Sigmoid colon (tissue), 7 donors: ENCODE measurements around the gene TM7SF3. TPM values are rescaled to one million over a fixed set of nuclear protein-coding genes. Genes with fewer than 3 reads are reported as not detected.

ENCODE experiments used
- DNase-seq: peaks from one replicate; pipeline ENCODE4 v3.0.0-alpha.2; 2019
- H3K27ac ChIP-seq, 4 donors: fragments of 200-600 bp; sonication (generic); one replicate each; pipeline ENCODE4 v1.5.1; 2016 to 2019; ENCODE audit warnings: mild to moderate bottlenecking in 1 of 4
- H3K27me3 ChIP-seq, 3 donors: fragments of 200-600 bp; sonication (generic); one replicate each; pipeline ENCODE4 v1.5.1; 2019; ENCODE audit warnings: mild to moderate bottlenecking in 1 of 3
- H3K36me3 ChIP-seq, 4 donors: fragments of 200-600 bp; sonication (generic); one replicate each; pipeline ENCODE4 v1.5.1; 2016 to 2019
- H3K4me1 ChIP-seq, 4 donors: fragments of 200-600 bp; sonication (generic); one replicate each; pipeline ENCODE4 v1.5.1; 2017 to 2019
- H3K4me3 ChIP-seq, 4 donors: fragments of 200-600 bp; sonication (generic); one replicate each; pipeline ENCODE4 v1.5.1; 2017 to 2019; ENCODE audit warnings: mild to moderate bottlenecking in 2 of 4, moderate library complexity in 1 of 4
- H3K9me3 ChIP-seq, 4 donors: fragments of 200-600 bp in 3 of 4; sonication (generic) in 3 of 4; one replicate each; pipeline versions ENCODE4 v1.5.1 to v1.6.1; 2013 to 2019
- CTCF ChIP-seq, 4 experiments: fragments of 450-650 bp in 3 of 4; fragments of 200-600 bp in 1 of 4; IDR thresholded peaks; one replicate each; pipeline ENCODE4 v1.5.1; 2016 to 2019; ENCODE audit warnings: antibody characterized with exemption in 4 of 4, mild to moderate bottlenecking in 3 of 4, moderate library complexity in 2 of 4
- EP300 ChIP-seq, 4 donors: sonication (generic); formaldehyde crosslinking; IDR thresholded peaks; one replicate each; pipeline ENCODE4 v1.6.1; 2017; ENCODE audit warnings: antibody characterized with exemption in 4 of 4
- POLR2A ChIP-seq, 2 donors: fragments of 450-650 bp; IDR thresholded peaks; one replicate each; pipeline ENCODE4 v1.6.1; 2016; ENCODE audit warnings: antibody characterized with exemption in 2 of 2, mild to moderate bottlenecking in 2 of 2, moderate library complexity in 2 of 2
- POLR2AphosphoS5 ChIP-seq, 4 donors: sonication (generic); formaldehyde crosslinking; IDR thresholded peaks; one replicate each; pipeline ENCODE4 v1.6.1; 2017; ENCODE audit warnings: antibody characterized with exemption in 4 of 4
- WGBS, 2 donors: extraction: QIAGEN DNeasy Blood & Tissue Kit; methylation state at CpG; one replicate each; pipeline ENCODE4 v1.1.7; 2013; 5-methylcytosine and 5-hydroxymethylcytosine counted together
- intact Hi-C: fragments of 100-400 bp; cut with DNase I; formaldehyde crosslinking; loops from one replicate; pipeline ENCODE4 v1.15.1; 2023
- polyA plus RNA-seq, 3 donors: library from polyadenylated mRNA; stranded (reverse); fragments of 200-250 nt; gene quantifications; one replicate each; pipeline ENCODE4 v1.2.3, GENCODE V29; 2013
- total RNA-seq, 4 donors: library from RNA; depleted of rRNA; stranded (reverse); fragments of >200 nt; gene quantifications; one replicate each; pipeline ENCODE4 v1.1.0, GENCODE V29; 2016
- donor health status: healthy with polysubstance abuse.
- donor health status: Bipolar disorder and iron deficiency.
- donor health status: healthy.

Gene TM7SF3
- total and polyA plus RNA-seq, 7 donors: 9.2 to 56.9 (median 38.4) TPM

GRCh38 chr12:26929590-26929989, 84.6 kb downstream of the TM7SF3 start:
- Histone ChIP-seq H3K27me3 (no peaks in the 10 kb centered on the region), H3K4me3 (no peak overlapping the region), H3K4me1 (no peaks in the 10 kb centered on the region), H3K36me3 (peaks cover 0 to 65% (median 8%) of the 10 kb centered on the region in 4 donors), H3K27ac (no peak overlapping the region), H3K9me3 (no peaks in the 10 kb centered on the region)
- TF ChIP-seq POLR2A (IDR thresholded peaks at IDR 0.05): no peak
- no peak for TF ChIP-seq POLR2AphosphoS5 (IDR thresholded peaks at IDR 0.05)
- TF ChIP-seq EP300 (IDR thresholded peaks at IDR 0.05): no peak
- TF ChIP-seq CTCF (IDR thresholded peaks at IDR 0.05): no peak
- no peak for DNase-seq
- 95 to 96% methylated on average over 2 of the region's 2 CpGs for WGBS, 2 donors
- intact Hi-C loops: no loop called here

GRCh38 chr12:26928661-26929060, 85.5 kb downstream of the TM7SF3 start:
- peaks cover 0 to 74% (median 8%) of the 10 kb centered on the region in 4 donors for H3K36me3 ChIP-seq

More at GRCh38 chr12:26928661-26929060, 85.5 kb downstream of the TM7SF3 start:
- Histone ChIP-seq H3K27ac (no peak overlapping the region), H3K4me1 (no peaks in the 10 kb centered on the region), H3K9me3 (no peaks in the 10 kb centered on the region), H3K27me3 (no peaks in the 10 kb centered on the region), H3K4me3 (no peak overlapping the region)
- TF ChIP-seq EP300 (IDR thresholded peaks at IDR 0.05) (no peak), POLR2A (IDR thresholded peaks at IDR 0.05) (no peak), CTCF (IDR thresholded peaks at IDR 0.05) (no peak)
- 96% methylated on average over 5 of the region's 5 CpGs for WGBS, 2 donors
- no peak for DNase-seq
- intact Hi-C loops: no loop called here

Other genes with a start within 250 kb of the TM7SF3 start
- gene ITPR2, start 181.2 kb downstream of the TM7SF3 start, total RNA-seq: 10 to 100 TPM; 58.9 to 78.1 (median 64.0) TPM
- 1 to 10 TPM; 1.4 to 6.2 (median 1.8) TPM for gene ITPR2, start 181.2 kb downstream of the TM7SF3 start, polyA plus RNA-seq
- 10 to 100 TPM; 18.7 to 38.2 (median 28.6) TPM for gene INTS13, start 76.4 kb downstream of the TM7SF3 start, total RNA-seq
- gene INTS13, start 76.4 kb downstream of the TM7SF3 start, polyA plus RNA-seq: 10 to 100 TPM in 2 of 3 donors, 1 to 10 TPM in 1; 9.7 to 18.6 (median 14.3) TPM
- gene FGFR1OP2, start 75.9 kb downstream of the TM7SF3 start, total RNA-seq: 100 to 1,000 TPM in 2 of 4 donors, 10 to 100 TPM in 2; 65.2 to 117 (median 97.3) TPM
- 10 to 100 TPM; 19.2 to 30.1 (median 23.4) TPM for gene FGFR1OP2, start 75.9 kb downstream of the TM7SF3 start, polyA plus RNA-seq
- gene MED21, start 8.2 kb upstream of the TM7SF3 start, total RNA-seq: 10 to 100 TPM; 50.1 to 64.3 (median 62.9) TPM
- 10 to 100 TPM; 19.4 to 34.9 (median 33.0) TPM for gene MED21, start 8.2 kb upstream of the TM7SF3 start, polyA plus RNA-seq
- gene C12orf71, start 68.2 kb upstream of the TM7SF3 start, total RNA-seq: not detected
- gene C12orf71, start 68.2 kb upstream of the TM7SF3 start, polyA plus RNA-seq: not detected
- gene STK38L, start 229.9 kb upstream of the TM7SF3 start, total RNA-seq: 10 to 100 TPM; 67.3 to 86.2 (median 78.3) TPM
- 10 to 100 TPM; 16.8 to 20.1 (median 17.4) TPM for gene STK38L, start 229.9 kb upstream of the TM7SF3 start, polyA plus RNA-seq